CD4-positive, alpha-beta T cell (primary cell): ENCODE data around the gene SPIB. TPM values are rescaled to one million over a fixed set of nuclear protein-coding genes. Genes with fewer than 3 reads are reported as not detected.

ENCODE experiments used
- ATAC-seq: fragments of 200-7000 bp; cut with Tn5 transposase; one replicate; pipeline ENCODE4 v1.10.0; 2022; ENCODE audit warnings: mild to moderate bottlenecking; ENCODE audit not compliant: poor library complexity
- CTCF ChIA-PET: fragments of 350-600 bp; sonication (Branson Sonifier 250); formaldehyde crosslinking; loops from one replicate; lab custom pipeline; 2021; ENCODE audit warnings: antibody characterized with exemption, inconsistent platforms; lab: Charles Lee
- POLR2A ChIA-PET: fragments of 350-600 bp; sonication (Branson Sonifier 250); formaldehyde crosslinking; loops from one replicate; lab custom pipeline; 2021; ENCODE audit warnings: antibody characterized with exemption, inconsistent platforms; lab: Charles Lee
- DNase-seq, 14 experiments: peaks; one replicate each; pipeline ENCODE4 v3.0.0-alpha.2; 2013 to 2020; ENCODE audit warnings: mixed read lengths in 2 of 14
- H3K27ac ChIP-seq, 2 donors: one replicate each; pipeline versions ENCODE4 v1.5.1 to v1.7.0; 2013; ENCODE audit warnings: low read length in 2 of 2, low read depth in 1 of 2, mild to moderate bottlenecking in 1 of 2
- H3K27me3 ChIP-seq, 2 experiments: 1 replicate in 1 of 2; 2 replicates in 1 of 2; pipeline versions ENCODE4 v1.6.1 to v1.7.0; 2013; ENCODE audit warnings: low read length in 2 of 2, control low read depth in 1 of 2, mild to moderate bottlenecking in 1 of 2, moderate library complexity in 1 of 2; ENCODE audit not compliant: insufficient read depth in 2 of 2, control insufficient read depth in 1 of 2
- H3K36me3 ChIP-seq: one replicate; pipeline ENCODE4 v1.6.1; 2013; ENCODE audit warnings: low read length, control low read depth; ENCODE audit not compliant: insufficient read depth
- H3K4me1 ChIP-seq: one replicate; pipeline ENCODE4 v1.6.1; 2013; ENCODE audit warnings: low read length, control low read depth; ENCODE audit not compliant: insufficient read depth
- H3K4me3 ChIP-seq: one replicate; pipeline ENCODE4 v1.5.1; 2013; ENCODE audit warnings: mild to moderate bottlenecking, low read length, moderate library complexity
- H3K9me3 ChIP-seq, 2 experiments: 1 replicate in 1 of 2; 2 replicates in 1 of 2; pipeline versions ENCODE4 v1.6.1 to v1.7.0; 2013; ENCODE audit warnings: low read length in 2 of 2, mild to moderate bottlenecking in 2 of 2, control low read depth in 1 of 2, moderate library complexity in 1 of 2; ENCODE audit not compliant: control insufficient read depth in 1 of 2, insufficient read depth in 1 of 2
- H3K27ac Mint-ChIP-seq: one replicate; pipeline ENCODE4 v1.8.0; 2020; ENCODE audit warnings: mixed read lengths
- H3K27me3 Mint-ChIP-seq: one replicate; pipeline ENCODE4 v1.8.0; 2021; ENCODE audit warnings: mixed read lengths
- H3K36me3 Mint-ChIP-seq: one replicate; pipeline ENCODE4 v1.8.0; 2021; ENCODE audit warnings: low read depth, mixed read lengths
- H3K4me1 Mint-ChIP-seq: one replicate; pipeline ENCODE4 v1.8.0; 2021; ENCODE audit warnings: low read depth, mixed read lengths
- H3K4me3 Mint-ChIP-seq: one replicate; pipeline ENCODE4 v1.8.0; 2020; ENCODE audit warnings: mild to moderate bottlenecking, mixed read lengths
- H3K9me3 Mint-ChIP-seq: one replicate; pipeline ENCODE4 v1.8.0; 2020; ENCODE audit warnings: mixed read lengths
- intact Hi-C, 2 experiments: fragments of 100-400 bp; cut with DNase I in 1 of 2; cut with micrococcal nuclease in 1 of 2; formaldehyde crosslinking; loops; one replicate each; pipeline versions ENCODE4 v1.15.1 to v1.9.0; 2023 to 2025; cut with DNase I, micrococcal nuclease
- total RNA-seq, 174 experiments: library from RNA in 2 of 174; stranded (reverse) in 2 of 174; gene quantifications; one replicate each; pipeline ENCODE4 v1.2.3 and lab custom pipeline; 2021 to 2026
- TF ChIP-seq, protein P1 (sequence below): fragments of 200-600 bp; IDR thresholded peaks from one replicate; pipeline ENCODE4 v1.8.0; 2022; ENCODE audit warnings: antibody characterized with exemption, mild to moderate bottlenecking

SPIB gene
- total RNA-seq, 2 experiments from 2014 or later = 0.42 to 0.52 TPM

DNA sequence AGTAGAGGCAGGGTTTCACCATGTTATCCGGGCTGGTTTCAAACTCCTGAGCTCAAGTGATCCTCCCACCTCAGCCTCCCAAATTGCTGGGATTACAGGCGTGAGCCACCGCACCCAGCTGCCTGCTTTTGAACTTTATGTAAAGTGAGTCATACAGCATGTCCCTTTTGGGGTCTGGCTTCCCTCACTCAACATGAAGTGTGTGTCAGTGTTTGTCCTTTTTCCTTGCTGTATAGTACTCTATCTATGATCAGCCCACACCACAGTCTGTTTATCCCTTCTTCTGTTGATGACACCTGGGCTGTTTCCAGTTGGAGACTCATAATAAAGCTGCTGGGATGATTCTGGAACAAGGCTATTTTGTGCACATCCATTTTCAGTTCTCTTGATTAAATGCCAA is 2.1 kb downstream of the SPIB start:
- ATAC-seq (no peak), DNase-seq (no peak)
- Mint-ChIP-seq H3K36me3 (no peaks in the 10 kb centered on the region), H3K27me3 (peaks cover 37% of the 10 kb centered on the region), H3K9me3 (no peaks in the 10 kb centered on the region), H3K27ac (no peak overlapping the region), H3K4me1 (peaks cover 5% of the 10 kb centered on the region), H3K4me3 (no peak overlapping the region)
- H3K27ac ChIP-seq = no peak overlapping the region
- H3K36me3 ChIP-seq = no peaks in the 10 kb centered on the region
- TF ChIP-seq, protein P1, sequence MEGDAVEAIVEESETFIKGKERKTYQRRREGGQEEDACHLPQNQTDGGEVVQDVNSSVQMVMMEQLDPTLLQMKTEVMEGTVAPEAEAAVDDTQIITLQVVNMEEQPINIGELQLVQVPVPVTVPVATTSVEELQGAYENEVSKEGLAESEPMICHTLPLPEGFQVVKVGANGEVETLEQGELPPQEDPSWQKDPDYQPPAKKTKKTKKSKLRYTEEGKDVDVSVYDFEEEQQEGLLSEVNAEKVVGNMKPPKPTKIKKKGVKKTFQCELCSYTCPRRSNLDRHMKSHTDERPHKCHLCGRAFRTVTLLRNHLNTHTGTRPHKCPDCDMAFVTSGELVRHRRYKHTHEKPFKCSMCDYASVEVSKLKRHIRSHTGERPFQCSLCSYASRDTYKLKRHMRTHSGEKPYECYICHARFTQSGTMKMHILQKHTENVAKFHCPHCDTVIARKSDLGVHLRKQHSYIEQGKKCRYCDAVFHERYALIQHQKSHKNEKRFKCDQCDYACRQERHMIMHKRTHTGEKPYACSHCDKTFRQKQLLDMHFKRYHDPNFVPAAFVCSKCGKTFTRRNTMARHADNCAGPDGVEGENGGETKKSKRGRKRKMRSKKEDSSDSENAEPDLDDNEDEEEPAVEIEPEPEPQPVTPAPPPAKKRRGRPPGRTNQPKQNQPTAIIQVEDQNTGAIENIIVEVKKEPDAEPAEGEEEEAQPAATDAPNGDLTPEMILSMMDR = no peak
- intact Hi-C loops = no loop called here
- peaks cover 19 to 20% of the 10 kb centered on the region in 2 experiments for H3K27me3 ChIP-seq
- peaks cover 0 to 9% of the 10 kb centered on the region in 2 experiments for H3K9me3 ChIP-seq
- ChIA-PET CTCF (no interaction called here), POLR2A (no interaction called here)
- H3K4me1 ChIP-seq = no peaks in the 10 kb centered on the region
- H3K4me3 ChIP-seq = no peak overlapping the region

DNA sequence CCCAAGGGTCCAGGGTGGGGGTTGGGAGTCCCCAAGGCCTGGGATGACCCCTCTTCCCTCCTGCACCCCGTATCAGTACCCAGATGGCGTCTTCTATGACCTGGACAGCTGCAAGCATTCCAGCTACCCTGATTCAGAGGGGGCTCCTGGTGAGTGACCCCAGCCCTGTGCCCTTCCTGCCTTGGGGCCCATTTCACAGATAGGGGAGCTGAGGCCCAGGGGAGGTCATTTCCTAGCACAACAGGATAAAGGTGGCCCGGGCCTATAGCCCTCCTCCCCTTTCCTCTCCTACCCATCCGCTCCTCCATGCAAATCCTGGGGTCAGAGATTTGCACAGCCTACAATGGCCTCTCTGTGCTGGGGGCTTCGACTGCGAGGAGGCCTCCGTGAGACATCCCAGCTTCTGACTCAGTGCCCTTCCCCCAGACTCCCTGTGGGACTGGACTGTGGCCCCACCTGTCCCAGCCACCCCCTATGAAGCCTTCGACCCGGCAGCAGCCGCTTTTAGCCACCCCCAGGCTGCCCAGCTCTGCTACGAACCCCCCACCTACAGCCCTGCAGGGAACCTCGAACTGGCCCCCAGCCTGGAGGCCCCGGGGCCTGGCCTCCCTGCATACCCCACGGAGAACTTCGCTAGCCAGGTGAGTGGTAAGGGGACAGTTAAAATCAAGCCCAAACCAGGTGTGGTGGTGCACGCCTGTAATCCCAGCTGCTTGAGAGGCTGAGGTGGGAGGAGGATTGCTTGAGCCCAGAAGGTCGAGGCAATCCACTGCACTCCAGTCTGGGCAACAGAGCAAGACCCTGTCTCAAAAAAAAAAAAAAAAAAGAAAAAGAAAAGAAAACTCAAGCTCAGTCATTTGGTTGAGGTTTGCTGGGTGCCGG is 3.9 kb downstream of the SPIB start:
- no peak for DNase-seq
- Histone ChIP-seq H3K4me3 (no peak overlapping the region), H3K4me1 (peaks cover 3% of the 10 kb centered on the region), H3K9me3 (peaks cover 0 to 9% of the 10 kb centered on the region in 2 experiments), H3K27ac (no peak overlapping the region), H3K27me3 (peaks cover 19 to 20% of the 10 kb centered on the region in 2 experiments), H3K36me3 (no peaks in the 10 kb centered on the region)
- no peak for ATAC-seq
- Mint-ChIP-seq H3K4me1 (peaks cover 5% of the 10 kb centered on the region), H3K9me3 (no peaks in the 10 kb centered on the region), H3K4me3 (no peak overlapping the region), H3K27ac (no peak overlapping the region), H3K27me3 (peaks cover 37% of the 10 kb centered on the region), H3K36me3 (no peaks in the 10 kb centered on the region)
- ChIA-PET POLR2A (no interaction called here), CTCF (no interaction called here)
- TF ChIP-seq, protein P1 = no peak
- intact Hi-C loops = no loop called here

DNA sequence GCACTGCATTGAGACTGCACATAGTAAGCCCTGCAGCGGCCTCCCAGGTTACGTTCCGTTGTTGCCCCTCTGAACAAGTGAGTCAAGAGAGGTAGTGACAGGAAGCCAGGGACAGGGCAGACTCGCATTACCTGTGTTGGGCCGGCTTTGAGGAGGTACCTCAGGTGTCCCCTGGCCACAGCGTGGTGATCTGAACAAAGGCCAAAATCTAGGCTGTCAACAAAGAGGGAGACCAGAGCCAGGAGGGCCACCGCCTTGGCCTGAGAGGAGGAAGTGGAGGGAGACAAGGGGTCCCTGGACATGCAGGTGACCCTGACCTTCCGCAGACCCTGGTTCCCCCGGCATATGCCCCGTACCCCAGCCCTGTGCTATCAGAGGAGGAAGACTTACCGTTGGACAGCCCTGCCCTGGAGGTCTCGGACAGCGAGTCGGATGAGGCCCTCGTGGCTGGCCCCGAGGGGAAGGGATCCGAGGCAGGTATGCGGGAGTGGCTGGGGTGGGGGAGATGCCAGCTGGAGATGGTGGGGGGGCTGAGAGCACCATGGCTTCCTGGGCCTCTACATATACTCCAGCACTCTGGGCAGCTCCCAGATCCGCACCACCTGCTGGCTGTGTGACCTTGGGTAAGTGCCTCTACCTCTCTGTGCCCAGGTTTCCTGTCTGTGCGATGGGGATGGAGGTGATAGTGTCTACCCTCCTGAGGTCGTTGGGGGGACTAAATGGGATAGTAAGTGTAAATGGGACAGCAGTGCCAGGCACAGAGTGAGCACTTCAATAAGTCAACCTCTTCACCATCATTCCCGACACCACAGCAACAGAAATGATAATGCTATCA is 4.8 kb downstream of the SPIB start:
- TF ChIP-seq, protein P1 = no peak
- Histone ChIP-seq H3K27ac (no peak overlapping the region), H3K9me3 (peaks cover 0 to 9% of the 10 kb centered on the region in 2 experiments), H3K27me3 (peaks cover 18% of the 10 kb centered on the region in 2 experiments), H3K36me3 (no peaks in the 10 kb centered on the region), H3K4me1 (peaks cover 11% of the 10 kb centered on the region), H3K4me3 (no peak overlapping the region)
- DNase-seq = peak in 1 of 14 experiments; percentile 11
- no peak for ATAC-seq
- peaks cover 37% of the 10 kb centered on the region for H3K27me3 Mint-ChIP-seq
- ChIA-PET POLR2A (no interaction called here), CTCF (no interaction called here)
- no peaks in the 10 kb centered on the region for H3K36me3 Mint-ChIP-seq
- no peak overlapping the region for H3K27ac Mint-ChIP-seq
- no peaks in the 10 kb centered on the region for H3K9me3 Mint-ChIP-seq
- intact Hi-C loops = no loop called here
- H3K4me1 Mint-ChIP-seq = peaks cover 5% of the 10 kb centered on the region
- H3K4me3 Mint-ChIP-seq = no peak overlapping the region
